Keratinocyte (primary cell): ENCODE measurements around the gene GLCE. TPM values are rescaled to one million over a fixed set of nuclear protein-coding genes. Genes with fewer than 3 reads are reported as not detected.

ENCODE experiments used
- DNase-seq: peaks from one replicate; pipeline ENCODE4 v3.0.0-alpha.2; 2011; ENCODE audit warnings: low read depth, missing footprints, low spot score
- FAIRE-seq: peaks from 2 replicates; lab custom pipeline; 2011; peaks lifted over from hg19 to GRCh38; lab: Jason Lieb, UNC
- H2AFZ ChIP-seq: 2 replicates; pipeline ENCODE4 v1.6.0; 2012; ENCODE audit warnings: low read length, control low read depth, inconsistent platforms; ENCODE audit not compliant: control insufficient read depth
- H3K27ac ChIP-seq: 2 replicates; pipeline ENCODE4 v1.5.1; 2011; ENCODE audit warnings: low read length; ENCODE audit not compliant: control insufficient read depth, insufficient read depth
- H3K27me3 ChIP-seq: 3 replicates; pipeline ENCODE4 v1.6.0; 2011; ENCODE audit warnings: low read length; ENCODE audit not compliant: control insufficient read depth, insufficient read depth; ENCODE audit errors: extremely low read depth
- H3K36me3 ChIP-seq, 2 experiments: 2 replicates in 1 of 2; 3 replicates in 1 of 2; pipeline ENCODE4 v1.5.1; 2011; ENCODE audit warnings: low read length in 2 of 2, mild to moderate bottlenecking in 1 of 2; ENCODE audit not compliant: control insufficient read depth in 2 of 2, insufficient read depth in 2 of 2; ENCODE audit errors: extremely low read depth in 1 of 2
- H3K4me1 ChIP-seq: 3 replicates; pipeline ENCODE4 v1.5.1; 2011; ENCODE audit warnings: low read length; ENCODE audit not compliant: control insufficient read depth, insufficient read depth; ENCODE audit errors: extremely low read depth
- H3K4me2 ChIP-seq: 3 replicates; pipeline ENCODE4 v1.6.0; 2011; ENCODE audit warnings: low read depth, low read length; ENCODE audit not compliant: control insufficient read depth, insufficient read depth; ENCODE audit errors: extremely low read depth
- H3K4me3 ChIP-seq, 3 experiments: fragments of 200-600 bp in 1 of 3; sonication (generic) in 1 of 3; 2 replicates in 2 of 3; 3 replicates in 1 of 3; pipeline ENCODE4 v1.5.1; 2011 to 2016; ENCODE audit warnings: low read length in 3 of 3, mild to moderate bottlenecking in 3 of 3, control low read depth in 2 of 3, inconsistent platforms in 1 of 3, low read depth in 1 of 3, mixed read lengths in 1 of 3, mixed run types in 1 of 3, moderate library complexity in 1 of 3; ENCODE audit not compliant: control insufficient read depth in 2 of 3, insufficient read depth in 2 of 3; ENCODE audit errors: extremely low read depth in 1 of 3
- H3K79me2 ChIP-seq: 2 replicates; pipeline ENCODE4 v1.6.0; 2012; ENCODE audit warnings: low read length; ENCODE audit not compliant: control insufficient read depth, insufficient read depth
- H3K9ac ChIP-seq: 3 replicates; pipeline ENCODE4 v1.6.0; 2011; ENCODE audit warnings: low read length; ENCODE audit not compliant: control insufficient read depth, insufficient read depth; ENCODE audit errors: extremely low read depth
- H3K9me1 ChIP-seq: 3 replicates; pipeline ENCODE4 v1.6.0; 2011; ENCODE audit warnings: low read length; ENCODE audit not compliant: control insufficient read depth, insufficient read depth; ENCODE audit errors: extremely low read depth
- H3K9me3 ChIP-seq: 2 replicates; pipeline ENCODE4 v1.5.1; 2012; ENCODE audit warnings: low read depth, low read length; ENCODE audit not compliant: control insufficient read depth
- H4K20me1 ChIP-seq: 3 replicates; pipeline ENCODE4 v1.6.0; 2011; ENCODE audit warnings: low read length; ENCODE audit not compliant: control insufficient read depth, insufficient read depth; ENCODE audit errors: extremely low read depth
- EZH2 ChIP-seq: IDR thresholded peaks from one replicate; pipeline ENCODE4 v1.6.1; 2012; ENCODE audit warnings: inconsistent platforms, mild to moderate bottlenecking, low read length, moderate library complexity
- dilution Hi-C: fragments of 300-500 bp; cut with MboI; formaldehyde crosslinking; loops from one replicate; pipeline ENCODE4 v1.7.0; 2020; ENCODE audit warnings: low sequenced_read_pairs; ENCODE audit not compliant: extremely low pct_ligation_motif_present
- polyA plus RNA-seq, 5 experiments: library from polyadenylated mRNA; depleted of rRNA in 3 of 5; stranded (reverse) in 3 of 5; stranded (forward) in 1 of 5; unstranded in 1 of 5; fragments of >200 nt; gene quantifications; 1 replicate in 1 of 5; 2 replicates in 3 of 5; 3 replicates in 1 of 5; pipeline versions ENCODE4 v1.2.1 to v1.2.3, GENCODE V29; 2011 to 2012; ENCODE audit warnings: missing spikeins in 2 of 5, low read depth in 1 of 5, low replicate concordance in 1 of 5
- TF ChIP-seq, protein P1 (sequence below), 3 experiments: IDR thresholded peaks in 1 of 3; conservative IDR thresholded peaks in 1 of 3; optimal IDR thresholded peaks in 1 of 3; 2 replicates in 2 of 3; 3 replicates in 1 of 3; pipeline versions ENCODE3 to v1.5.1; 2011; ENCODE audit warnings: low read length in 3 of 3, mild to moderate bottlenecking in 3 of 3, moderate library complexity in 2 of 3, control low read depth in 1 of 3, inconsistent platforms in 1 of 3; ENCODE audit not compliant: insufficient read depth in 2 of 3; ENCODE audit errors: extremely low read depth in 1 of 3

The GLCE gene
- polyA plus RNA-seq, 1 donor (not counting 4 experiments of a cell fraction or from before 2014, with no cell fraction given) = 16.3 TPM

GRCh38 chr15:69131362-69132220 lies 28.8 kb upstream of the GLCE start:
- no peak for DNase-seq
- H3K9me1 ChIP-seq = no peaks in the 10 kb centered on the region
- H3K4me2 ChIP-seq = no peak overlapping the region
- FAIRE-seq = no peak
- H4K20me1 ChIP-seq = no peaks in the 10 kb centered on the region
- dilution Hi-C loops = no loop called here
- H3K9me3 ChIP-seq = no peaks in the 10 kb centered on the region
- H2AFZ ChIP-seq = no peak overlapping the region
- H3K4me1 ChIP-seq = peaks cover 10% of the 10 kb centered on the region
- H3K4me3 ChIP-seq = no peak overlapping the region
- no peak overlapping the region for H3K9ac ChIP-seq
- peaks cover under 1% of the 10 kb centered on the region for H3K27me3 ChIP-seq
- TF ChIP-seq, protein P1, sequence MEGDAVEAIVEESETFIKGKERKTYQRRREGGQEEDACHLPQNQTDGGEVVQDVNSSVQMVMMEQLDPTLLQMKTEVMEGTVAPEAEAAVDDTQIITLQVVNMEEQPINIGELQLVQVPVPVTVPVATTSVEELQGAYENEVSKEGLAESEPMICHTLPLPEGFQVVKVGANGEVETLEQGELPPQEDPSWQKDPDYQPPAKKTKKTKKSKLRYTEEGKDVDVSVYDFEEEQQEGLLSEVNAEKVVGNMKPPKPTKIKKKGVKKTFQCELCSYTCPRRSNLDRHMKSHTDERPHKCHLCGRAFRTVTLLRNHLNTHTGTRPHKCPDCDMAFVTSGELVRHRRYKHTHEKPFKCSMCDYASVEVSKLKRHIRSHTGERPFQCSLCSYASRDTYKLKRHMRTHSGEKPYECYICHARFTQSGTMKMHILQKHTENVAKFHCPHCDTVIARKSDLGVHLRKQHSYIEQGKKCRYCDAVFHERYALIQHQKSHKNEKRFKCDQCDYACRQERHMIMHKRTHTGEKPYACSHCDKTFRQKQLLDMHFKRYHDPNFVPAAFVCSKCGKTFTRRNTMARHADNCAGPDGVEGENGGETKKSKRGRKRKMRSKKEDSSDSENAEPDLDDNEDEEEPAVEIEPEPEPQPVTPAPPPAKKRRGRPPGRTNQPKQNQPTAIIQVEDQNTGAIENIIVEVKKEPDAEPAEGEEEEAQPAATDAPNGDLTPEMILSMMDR (optimal IDR thresholded peaks at IDR 0.05 in 1 of 3, IDR thresholded peaks at IDR 0.05 in 1 of 3, conservative IDR thresholded peaks at IDR 0.05 in 1 of 3; ENCODE audit: extremely low read depth in 1 of 3, insufficient read depth in 2 of 3, low read length in 3 of 3) = no peak
- TF ChIP-seq EZH2 = no peak
- no peaks in the 10 kb centered on the region for H3K36me3 ChIP-seq
- H3K79me2 ChIP-seq = no peaks in the 10 kb centered on the region
- no peak overlapping the region for H3K27ac ChIP-seq

DNA sequence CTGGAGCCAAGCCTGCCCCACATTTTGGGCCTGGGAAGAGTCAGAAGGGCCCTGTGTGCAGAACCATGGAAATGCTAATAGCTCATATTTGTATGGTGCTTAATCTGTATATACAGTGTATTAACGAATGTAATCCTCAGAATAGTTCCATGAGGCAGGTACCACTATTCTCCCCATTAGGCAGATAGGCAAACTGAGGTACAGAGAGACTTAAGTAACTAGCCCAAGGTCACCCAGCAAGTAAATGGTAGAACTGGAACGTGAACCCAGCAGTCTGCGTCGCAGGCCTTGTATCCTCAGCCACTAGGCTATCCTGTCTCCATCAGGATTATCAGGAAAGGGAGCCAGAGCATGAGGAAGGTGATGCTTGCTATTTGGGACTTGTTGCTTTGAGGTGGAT lies 28.0 kb upstream of the GLCE start:
- dilution Hi-C loops = no loop called here
- H3K27me3 ChIP-seq = peaks cover 5% of the 10 kb centered on the region
- H3K9ac ChIP-seq = no peak overlapping the region
- no peak overlapping the region for H3K4me3 ChIP-seq
- H3K4me1 ChIP-seq = peaks cover 10% of the 10 kb centered on the region
- H3K9me3 ChIP-seq = no peaks in the 10 kb centered on the region
- no peaks in the 10 kb centered on the region for H4K20me1 ChIP-seq
- FAIRE-seq (no peak), DNase-seq (no peak)
- no peak overlapping the region for H3K27ac ChIP-seq
- no peaks in the 10 kb centered on the region for H3K36me3 ChIP-seq
- H2AFZ ChIP-seq = no peak overlapping the region
- H3K79me2 ChIP-seq = no peaks in the 10 kb centered on the region
- H3K4me2 ChIP-seq = no peak overlapping the region
- H3K9me1 ChIP-seq = no peaks in the 10 kb centered on the region
- TF ChIP-seq, protein P1 (optimal IDR thresholded peaks at IDR 0.05 in 1 of 3, IDR thresholded peaks at IDR 0.05 in 1 of 3, conservative IDR thresholded peaks at IDR 0.05 in 1 of 3; ENCODE audit: extremely low read depth in 1 of 3, insufficient read depth in 2 of 3, low read length in 3 of 3) = no peak
- TF ChIP-seq EZH2 = no peak
